Medulla oblongata (tissue), 1 donor: ENCODE measurements around the gene LEPROT.

ENCODE experiments used
- DNase-seq: peaks from one replicate; pipeline ENCODE4 v3.0.0-alpha.2; 2015; ENCODE audit errors: extremely low spot score

LEPROT gene

DNA sequence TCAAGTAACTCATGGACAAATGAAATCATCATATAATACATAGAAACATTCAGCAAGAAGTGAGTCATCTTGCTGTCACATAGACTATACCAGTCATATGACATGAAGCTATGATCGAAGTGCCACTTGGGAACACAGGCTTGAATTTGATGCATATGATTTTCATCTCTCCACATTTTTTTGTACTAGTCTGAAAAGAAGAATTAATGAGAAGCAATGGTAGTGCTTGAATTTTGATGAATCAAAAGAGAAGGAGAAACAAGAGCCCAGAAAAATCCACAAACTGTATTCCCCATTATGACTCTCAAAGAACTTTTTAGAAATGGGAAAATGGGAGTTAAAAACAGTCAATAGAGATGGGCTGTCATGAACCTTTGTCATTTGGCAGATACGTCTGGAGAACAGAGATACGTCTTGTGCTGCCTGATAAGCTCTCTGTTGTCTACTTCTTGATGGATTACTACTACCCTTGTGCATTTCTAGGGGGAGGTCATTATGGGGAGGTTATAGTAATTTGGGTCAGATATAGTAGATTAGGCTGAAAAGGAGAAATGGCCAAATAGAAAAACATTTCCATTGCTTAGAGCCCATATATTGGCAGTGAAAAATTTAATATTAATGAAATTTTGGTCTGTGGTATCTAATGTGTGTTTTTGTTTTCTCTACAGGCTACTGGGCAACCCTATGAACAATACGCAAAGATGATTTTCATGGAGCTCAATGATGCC, 8.0 kb upstream of the LEPROT start:
- DNase-seq = no peak

DNA sequence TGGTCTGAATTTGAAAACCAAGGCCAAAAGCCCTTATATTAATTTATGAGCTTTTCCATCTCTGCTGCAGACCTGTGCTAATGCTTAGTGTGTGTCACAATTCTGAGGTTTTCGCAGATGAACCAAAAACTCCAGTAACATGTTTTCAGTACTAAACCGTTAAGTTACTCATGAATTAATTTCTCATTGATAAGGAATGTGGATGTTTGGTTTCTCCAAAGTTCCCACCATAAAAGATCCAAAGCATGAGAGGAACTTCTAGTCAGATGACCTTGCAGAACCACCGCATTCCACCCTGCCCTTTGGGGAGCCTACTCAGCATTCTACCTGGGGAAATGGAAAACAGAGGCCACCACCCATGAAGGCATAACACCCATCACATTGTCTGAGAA, 7.5 kb upstream of the LEPROT start:
- DNase-seq = no peak

DNA sequence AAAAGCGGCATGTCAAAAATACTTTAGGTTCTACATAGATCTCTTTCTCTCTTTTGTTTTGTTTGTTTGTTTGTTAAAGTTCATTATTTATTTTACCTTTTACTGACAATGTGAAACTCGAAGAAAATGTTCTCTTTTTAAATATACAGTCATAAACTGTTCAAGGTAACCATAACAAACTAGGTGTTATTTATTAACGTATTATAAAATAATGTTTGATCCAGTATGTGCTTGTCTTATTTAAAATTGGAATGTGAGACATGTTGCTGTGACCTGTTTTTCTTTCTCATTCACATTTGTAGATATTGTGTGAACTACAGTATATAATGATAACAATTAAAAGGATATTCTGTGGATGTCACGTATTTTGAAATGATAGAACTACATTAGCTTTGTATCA, 5.9 kb upstream of the LEPROT start:
- no peak for DNase-seq

DNA sequence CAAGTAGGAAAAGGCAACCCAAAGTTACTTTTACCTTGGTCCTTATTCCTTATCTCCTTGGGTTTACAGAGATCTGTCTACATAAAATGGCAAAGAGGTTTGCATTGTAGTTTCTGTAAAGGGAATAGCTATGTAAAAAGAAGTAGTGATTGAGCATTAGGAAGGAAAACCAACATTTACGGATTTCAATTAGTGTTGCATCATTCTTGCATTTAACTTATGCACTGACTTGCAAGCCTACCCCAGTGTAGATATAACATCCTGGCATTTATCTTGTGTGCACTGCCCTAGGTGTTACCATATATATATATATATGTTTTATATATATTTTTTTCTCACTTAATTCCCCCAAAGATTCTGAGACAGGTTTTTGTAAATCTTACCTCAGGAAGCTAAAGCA, 3.7 kb upstream of the LEPROT start:
- DNase-seq = no peak

DNA sequence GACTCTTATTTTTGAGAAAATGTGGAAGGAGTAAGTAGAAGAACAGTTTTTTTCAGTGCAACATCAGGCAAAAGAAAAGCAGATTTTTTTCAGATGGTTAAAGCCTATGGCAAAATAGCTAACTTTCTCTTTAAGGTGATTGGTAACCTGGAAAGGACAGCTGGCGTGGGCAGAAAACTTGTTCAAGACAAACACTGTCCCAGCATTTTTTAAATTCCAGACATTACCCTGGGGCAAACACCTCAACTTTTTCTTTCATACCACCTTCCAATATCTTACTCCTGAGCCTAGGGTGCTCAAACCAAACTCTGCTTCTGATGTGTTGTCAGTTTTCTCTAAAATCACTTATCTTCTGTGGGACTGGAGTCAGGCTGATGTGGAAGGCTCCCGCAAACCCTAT, 2.7 kb upstream of the LEPROT start:
- no peak for DNase-seq

DNA sequence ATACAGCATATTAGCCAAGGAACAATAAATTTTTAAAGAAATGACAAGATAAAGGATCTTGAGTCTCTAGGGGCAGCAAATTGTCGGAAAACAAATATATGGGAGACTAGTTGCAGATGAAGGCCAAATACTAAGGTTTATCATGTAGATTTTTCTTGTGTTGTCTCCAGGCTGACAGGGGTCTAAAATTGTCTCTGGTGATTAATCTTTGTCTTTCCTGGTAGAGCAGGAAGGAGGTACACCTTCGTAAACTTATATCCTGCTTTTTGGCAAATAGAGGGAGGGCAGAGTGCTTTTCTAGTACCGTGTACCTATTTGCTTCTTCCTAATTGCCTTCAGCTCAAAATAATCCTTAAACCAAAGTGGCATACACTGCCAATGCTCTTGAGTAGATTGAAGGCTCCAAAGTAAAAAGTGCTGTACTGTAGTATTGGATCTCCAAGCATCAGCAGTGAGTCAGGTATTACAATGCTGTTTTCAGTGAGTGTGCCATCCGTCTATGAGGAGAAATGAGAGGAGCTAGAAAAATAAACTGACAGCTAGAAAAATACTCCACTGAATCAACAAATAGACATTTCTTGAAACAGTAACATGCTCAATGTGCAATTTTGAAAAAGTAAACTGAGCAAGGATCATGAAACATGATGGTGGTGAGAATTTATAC, 1.8 kb upstream of the LEPROT start:
- DNase-seq = no peak

DNA sequence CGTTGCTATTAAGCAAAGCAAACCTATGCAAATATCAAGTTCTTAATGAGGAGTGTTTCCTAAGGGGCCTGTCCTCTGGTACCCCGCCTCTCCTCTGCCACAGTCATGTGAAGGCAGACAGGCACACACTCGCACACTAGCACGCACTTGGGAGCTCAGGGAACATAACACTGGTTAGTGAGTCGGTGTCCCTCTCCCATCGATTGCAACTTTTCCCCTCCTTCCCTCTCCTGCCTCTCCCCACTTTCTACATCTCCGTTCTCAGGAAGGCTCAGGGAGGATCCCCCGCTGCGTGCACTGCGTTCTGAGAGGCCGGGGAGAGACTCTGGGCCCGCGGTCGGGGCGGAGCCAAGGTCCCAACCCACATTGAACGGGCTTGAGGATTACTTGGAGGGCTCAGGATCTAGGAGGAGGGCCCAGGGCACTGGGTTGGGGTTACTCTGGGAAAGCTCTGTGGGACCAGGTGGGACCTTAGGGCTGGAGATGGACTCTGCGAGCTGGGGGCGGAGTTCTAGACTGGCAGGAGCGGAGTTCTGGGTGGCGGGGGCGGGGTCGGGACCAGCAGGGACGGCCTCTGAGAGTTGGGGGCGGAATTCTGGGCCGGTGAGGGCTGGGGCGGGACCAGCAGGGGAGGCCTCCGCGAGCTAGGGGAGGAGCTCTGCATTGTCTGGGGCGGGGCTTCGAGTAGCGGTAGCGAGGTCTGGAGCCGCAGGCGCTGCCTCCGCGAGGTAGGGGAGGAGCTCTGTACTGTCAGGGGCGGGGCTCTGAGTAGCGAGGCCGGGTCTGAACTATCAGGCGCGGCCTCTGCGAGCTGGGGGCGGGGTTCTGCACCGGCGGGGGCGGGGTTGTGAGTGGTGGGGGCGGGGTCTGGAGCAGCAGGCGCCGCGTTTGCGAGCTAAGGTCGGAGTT, 533 bp upstream of the LEPROT start:
- DNase-seq = peak; percentile 97

DNA sequence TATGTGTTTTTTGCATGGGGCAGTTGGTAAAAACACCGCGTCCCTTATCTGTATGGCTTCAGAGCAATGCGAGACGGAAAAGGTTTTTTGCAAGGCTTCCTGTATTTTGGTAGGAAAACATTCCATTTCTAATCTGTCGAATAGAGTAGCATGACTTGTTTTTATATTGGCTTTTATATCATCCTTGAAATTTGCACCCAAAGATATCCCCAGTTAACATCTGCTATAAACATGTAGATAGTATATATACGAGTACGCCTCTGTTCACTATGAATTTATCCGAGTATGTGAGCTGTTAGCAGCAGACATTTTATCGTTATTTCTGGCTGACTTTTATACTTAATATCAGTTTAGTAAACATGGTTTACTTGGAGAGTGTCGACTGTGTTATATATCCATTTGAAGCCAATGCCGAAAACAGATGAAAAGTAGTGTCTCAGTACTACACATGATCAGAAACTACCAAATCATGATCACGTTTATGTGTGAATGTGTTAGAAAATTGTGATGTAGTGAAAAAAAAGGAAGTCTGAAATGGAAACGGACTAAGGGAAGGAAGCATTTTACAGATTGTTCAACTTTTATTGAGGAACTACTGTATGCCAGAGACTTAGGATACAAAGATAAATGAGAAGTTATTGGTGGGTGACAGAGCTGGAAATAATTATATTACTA, 1.0 kb downstream of the LEPROT start:
- peak; percentile 57 for DNase-seq

DNA sequence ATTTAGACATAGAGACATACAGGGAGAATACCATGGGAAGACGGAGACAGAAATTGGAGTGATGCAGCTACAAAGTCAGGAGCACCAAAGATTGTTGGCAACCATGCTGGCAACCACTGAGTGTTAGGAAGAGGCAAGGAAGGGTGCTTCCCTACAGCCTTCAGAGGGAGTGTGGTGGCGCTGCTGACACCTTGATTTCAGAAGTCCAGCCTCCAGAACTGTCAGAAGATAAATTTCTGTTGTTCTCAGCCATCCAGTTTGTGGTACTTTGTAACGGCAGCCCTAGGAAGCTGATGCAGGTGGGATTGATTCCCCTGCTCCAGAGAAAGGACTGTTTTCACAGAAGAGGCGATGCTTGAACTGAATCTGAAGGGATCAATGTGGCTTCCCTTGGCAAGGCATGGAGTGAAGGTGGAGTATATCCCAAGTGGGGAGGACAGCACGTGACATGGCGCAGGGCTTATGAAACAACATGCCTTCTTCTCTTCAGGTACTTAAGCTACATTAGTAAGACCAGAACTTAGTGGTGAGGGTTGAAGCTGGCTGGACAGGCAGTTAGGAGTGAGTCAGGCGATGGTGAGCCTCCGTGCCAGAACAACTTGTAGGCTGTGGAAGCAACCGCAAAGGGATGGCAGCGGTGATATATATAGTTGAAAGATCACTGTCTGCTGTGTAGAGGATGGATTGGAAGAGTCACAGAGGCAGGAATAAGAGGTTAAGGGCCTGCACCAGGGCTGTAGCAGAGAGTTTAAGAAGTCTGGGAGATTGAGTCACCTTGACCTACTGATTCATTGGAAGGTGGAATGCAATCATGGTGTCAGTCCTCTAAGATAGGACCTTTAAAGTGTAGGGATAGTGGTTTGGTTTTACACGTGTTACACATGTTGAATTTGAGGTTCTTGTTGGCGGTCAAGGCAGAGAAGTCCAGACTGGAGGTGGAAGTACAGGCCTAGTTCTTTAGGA, 2.1 kb downstream of the LEPROT start:
- DNase-seq = no peak

DNA sequence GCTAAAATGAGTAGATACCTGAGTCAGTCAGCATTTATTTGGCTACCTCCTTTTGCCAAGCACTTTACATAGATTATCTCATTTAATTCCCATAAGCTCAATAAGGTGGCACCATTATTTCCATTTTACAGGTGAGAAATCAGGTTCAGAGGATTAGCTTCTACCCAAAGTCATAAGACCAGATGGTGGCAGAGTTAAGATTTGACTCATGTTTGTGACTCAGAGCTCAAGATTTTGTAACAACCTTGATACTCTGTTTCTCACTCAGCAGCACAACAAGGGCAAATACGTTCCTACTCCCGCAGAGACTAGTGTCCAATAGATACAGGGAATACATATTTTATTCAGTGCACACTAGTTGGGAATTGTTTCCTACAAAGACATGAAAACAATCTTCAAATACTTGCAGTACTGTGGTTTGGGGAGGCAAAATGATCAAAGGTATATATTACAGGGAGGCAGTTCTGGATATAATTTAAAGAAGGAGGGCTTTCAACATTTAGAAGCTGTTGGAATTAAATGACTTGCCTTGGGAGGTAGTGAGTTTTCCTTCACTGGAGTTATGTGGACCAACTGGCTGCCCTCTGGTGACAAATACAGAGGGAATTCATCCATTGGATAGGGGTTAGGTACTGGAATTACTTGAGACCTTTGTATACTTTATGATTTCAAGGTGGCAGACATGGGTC, 3.6 kb downstream of the LEPROT start:
- no peak for DNase-seq

DNA sequence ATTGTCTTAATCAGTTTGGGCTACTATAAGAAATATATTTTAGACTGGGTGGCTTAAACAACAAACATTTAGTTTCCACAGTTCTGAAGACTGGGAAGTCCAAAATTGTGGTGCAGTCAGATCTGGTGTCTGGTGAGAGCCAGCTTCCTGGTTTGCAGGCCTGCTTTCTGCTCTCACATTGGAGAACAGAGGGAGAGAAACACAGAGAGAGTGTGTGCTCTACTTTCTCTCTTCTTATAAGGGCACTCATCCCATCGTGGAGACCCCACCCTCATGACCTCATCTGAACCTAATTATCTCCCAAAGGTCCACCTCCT, 4.1 kb downstream of the LEPROT start:
- DNase-seq = no peak

DNA sequence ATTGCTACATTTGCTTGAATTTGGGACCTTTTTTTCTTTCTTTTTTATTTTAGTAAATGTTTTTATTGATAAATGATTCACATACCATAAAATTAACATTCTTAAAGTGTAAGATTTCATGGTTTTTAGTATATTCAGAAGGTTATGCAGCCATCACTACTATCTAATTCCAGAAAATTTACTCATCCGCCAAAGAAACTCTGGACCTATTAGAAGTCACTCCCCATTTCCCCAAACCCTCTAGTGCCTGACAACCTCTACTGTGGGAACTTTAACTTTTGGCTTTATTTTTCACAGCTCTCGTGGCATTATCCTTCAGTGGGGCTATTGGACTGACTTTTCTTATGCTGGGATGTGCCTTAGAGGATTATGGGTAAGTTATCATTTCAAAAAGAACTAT, 4.5 kb downstream of the LEPROT start:
- no peak for DNase-seq

DNA sequence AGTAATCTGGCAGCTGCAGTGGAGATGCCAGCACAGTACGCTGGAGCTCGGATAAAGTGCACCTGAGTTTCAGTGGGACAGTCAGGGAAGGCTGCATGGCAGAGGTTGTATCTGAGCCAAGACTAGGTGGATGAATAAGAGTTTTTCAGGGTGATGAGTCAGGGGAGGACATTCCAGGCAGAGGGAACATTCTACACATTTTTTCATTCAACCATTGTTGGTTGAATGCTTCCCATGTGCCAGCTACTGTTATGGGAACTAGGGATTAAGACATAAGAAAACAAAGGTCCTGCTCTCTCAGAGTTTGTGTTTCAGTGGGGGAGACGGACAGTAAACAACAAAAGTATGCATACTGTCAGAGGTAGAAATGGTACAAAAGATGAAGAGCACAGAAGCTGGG, 5.2 kb downstream of the LEPROT start:
- no peak for DNase-seq

DNA sequence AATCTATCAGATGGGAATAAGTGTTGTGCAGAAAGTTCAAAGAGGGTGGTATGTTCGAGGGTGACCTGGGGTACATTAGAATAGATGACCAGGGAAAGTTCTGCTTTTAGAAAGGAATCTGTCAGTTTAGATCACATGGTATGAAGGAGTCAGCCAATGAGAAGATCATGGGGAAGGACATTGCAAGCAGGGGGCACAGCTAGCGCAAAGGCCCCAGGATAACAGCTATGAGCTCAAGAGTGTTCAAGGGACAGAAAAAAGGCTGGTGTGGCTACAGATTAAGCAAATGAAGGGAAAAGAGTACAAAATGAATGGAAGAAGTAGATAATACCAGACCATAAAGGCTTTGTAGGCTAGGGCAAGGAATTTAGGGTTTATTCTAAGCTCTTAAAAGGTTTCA, 8.6 kb downstream of the LEPROT start:
- no peak for DNase-seq

DNA sequence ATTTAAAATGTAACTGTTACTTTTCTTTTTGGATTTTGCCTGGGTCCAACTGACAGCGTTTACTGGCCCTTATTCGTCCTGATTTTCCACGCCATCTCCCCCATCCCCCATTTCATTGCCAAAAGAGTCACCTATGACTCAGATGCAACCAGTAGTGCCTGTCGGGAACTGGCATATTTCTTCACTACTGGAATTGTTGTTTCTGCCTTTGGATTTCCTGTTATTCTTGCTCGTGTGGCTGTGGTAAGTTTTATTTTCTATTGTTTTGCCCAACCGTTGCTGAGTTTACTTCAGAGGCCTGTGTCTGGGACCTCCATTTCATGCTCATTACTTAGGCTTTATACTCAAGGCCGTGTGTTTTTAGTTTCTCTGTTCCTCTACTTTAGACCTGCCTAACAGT, 9.3 kb downstream of the LEPROT start:
- no peak for DNase-seq

DNA sequence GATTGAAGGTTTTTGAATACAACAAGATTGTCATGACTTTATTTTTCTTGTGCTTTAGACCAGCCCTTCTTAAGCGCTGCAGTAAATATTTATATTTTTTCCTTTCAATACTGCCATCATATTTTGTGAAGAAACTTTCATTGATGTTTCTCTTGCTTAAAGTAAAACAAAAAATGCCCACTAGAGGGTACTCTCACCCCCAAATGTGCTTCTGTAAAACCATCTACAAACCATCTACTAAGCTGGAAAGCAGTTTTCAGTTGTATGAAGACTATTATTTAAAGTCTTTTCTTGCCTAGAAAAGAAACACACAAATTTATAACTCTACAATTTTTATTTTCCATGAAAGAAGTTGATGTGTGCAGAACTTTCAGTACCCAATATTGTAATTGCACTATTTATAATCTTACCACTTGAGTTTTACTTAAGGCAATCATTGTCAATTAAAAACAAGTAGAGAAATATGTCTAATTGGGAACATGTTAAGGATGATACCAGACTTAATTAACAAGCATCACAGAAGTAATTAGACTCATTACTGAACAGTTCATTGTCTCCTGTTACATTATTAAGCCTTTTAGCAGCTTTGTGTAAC, 10.7 kb downstream of the LEPROT start:
- peak; percentile 69 for DNase-seq

DNA sequence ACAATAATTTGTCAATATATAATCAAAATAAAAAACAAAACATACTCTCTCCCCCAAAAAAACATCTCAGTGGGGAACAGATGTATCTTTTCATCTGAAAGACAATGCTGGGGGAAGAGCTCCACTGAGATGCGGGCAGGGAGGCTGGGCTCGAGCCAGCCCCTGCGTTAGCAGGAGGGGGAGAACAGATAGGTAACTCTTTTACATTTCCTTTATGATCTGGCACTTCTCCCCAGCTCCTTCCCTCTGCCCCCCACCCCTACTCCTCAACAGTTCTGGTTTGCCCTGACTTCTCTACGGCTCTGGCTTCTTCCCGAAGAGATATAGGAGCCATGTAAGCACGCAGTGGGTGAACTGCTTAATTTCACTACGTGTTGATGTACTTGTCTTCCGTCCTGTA, 12.4 kb downstream of the LEPROT start:
- DNase-seq = no peak

DNA sequence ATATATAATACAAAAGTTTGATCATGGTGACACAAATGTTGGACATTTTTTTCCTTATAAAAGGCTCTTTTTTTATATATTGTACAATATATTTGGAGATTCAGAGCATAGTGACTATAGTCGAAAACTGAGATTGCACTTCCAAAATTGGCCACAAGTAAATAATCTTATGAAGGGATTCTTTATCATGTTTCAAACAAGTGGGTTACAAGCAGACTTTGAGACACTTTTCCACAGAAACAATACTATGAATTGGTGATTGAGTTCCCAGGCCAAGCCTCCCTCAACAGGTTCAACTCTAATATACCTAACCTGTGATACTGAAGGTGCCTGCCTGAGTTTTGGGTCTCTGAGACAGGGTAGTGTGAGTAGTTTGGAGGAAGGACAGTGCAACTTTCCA, 13.8 kb downstream of the LEPROT start:
- DNase-seq = no peak

DNA sequence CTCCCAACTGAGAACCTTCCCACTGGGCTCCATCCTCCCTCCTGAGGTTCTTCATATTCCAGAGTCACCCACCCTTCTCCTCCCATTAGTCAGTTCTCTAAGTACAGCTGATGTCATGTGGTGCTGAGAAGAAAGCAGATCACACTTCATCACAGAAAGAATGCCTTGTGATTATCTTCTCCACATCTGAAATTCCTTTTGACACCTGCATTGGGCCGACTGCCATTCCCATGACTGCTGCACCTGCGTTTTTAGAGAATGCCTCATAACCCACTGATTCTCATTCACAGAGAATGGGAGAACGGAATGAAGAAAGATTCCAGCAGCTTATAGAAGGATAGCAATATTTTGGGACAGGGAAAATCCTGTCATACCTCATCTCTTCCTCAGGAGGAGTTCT, 14.3 kb downstream of the LEPROT start:
- no peak for DNase-seq

DNA sequence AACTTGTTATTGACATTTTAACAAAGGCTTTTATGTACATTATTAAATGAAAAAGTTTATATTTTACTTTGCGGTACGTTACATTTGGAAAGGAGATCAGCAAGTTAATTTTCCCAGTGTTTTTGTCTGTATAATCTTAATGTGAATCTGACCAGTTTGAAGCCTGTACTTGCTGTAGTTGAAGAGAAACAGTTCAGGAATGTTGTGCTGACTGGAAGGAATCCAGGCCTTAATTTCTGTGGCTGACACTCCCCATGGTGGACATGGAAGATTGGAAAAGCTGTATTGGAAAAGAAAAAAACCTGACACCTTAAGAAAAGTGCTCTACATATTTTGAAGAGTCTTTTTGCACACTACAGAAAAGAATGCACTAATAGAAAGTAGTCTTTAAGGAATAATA, 15.5 kb downstream of the LEPROT start:
- DNase-seq = no peak
